ENCODE results near the gene ZNF747.

Gene ZNF747

GRCh38 chr16:30534368-30535105, at the start of gene ZNF747:
TSS of gene ZNF747 (minus strand) at chr16:30534858. CDS start at chr16:30534679, 179 bp downstream.
- peak; percentile 32 for DNase-seq

GRCh38 chr16:30582611-30583340, 48.1 kb upstream of the ZNF747 start:
- DNase-seq = no peak

- DNase-seq = no peak
Observed at GRCh38 chr16:30581457-30581856, 46.8 kb upstream of the ZNF747 start.

DNA sequence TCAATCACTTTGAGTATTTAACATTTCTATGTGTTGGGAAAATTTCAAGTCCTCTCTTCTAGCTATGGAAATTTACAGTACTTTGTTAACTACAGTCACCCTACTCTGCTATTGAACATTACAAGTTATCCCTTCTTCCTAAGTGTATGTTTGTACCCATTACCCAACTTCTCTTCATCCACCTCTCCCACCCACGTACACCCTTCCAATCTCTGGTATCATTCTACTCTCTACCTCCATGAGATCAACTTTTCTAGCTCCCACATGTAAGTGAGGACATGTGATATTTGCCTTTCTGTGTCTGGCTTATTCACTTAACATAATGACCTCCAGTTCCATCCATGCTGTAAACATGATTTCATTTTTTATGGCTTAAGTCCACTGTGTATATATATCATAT, 40.0 kb upstream of the ZNF747 start:
- DNase-seq = no peak

- DNase-seq = peak; percentile 68
Observed at GRCh38 chr16:30571445-30572322, 37.0 kb upstream of the ZNF747 start, which contains the start of gene ZNF688. TSS of gene ZNF688 (minus strand) at chr16:30571714. CDS start at chr16:30571629, 85 bp downstream.

DNA sequence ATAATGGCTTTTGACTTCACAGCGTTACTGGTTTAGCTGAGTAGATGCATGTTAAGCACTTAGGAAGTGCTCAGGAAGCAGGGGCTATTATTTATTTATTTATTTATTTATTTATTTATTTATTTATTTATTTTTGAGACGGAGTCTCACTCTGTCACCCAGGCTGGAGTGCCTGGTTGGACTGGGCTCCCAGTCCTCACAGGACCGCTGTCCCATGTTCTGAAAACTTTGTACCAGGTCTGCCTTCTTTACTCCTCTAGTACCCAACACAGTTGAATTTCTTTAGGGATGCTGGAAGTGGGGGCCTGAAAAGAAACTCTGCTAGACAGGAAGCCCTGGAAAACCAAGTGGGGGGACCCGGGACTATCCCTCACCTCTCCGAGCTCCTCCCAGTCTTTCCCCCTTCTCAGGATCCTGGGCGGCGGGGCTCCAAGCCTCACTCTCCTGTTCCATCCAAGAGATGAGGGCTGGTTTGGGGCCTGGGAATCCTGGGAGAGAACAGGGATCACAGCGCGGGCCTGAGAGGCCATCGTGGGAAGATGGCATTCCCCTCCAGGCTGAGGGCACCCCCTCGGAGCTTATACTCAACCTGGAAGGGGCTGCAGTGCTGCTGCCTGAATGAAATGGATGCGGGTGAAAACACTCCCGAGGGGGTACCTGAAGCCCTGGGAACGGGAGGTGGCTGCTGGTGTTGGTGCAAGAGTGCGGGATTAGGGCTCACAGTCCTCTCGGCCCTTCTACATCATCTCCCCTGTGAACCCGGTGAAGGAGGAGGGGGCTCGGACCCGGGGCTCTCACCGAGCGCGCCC, 36.2 kb upstream of the ZNF747 start:
- no peak for DNase-seq

GRCh38 chr16:30569746-30570635, 35.3 kb upstream of the ZNF747 start:
- DNase-seq = no peak

GRCh38 chr16:30569281-30569680, 34.6 kb upstream of the ZNF747 start:
- no peak for DNase-seq

DNA sequence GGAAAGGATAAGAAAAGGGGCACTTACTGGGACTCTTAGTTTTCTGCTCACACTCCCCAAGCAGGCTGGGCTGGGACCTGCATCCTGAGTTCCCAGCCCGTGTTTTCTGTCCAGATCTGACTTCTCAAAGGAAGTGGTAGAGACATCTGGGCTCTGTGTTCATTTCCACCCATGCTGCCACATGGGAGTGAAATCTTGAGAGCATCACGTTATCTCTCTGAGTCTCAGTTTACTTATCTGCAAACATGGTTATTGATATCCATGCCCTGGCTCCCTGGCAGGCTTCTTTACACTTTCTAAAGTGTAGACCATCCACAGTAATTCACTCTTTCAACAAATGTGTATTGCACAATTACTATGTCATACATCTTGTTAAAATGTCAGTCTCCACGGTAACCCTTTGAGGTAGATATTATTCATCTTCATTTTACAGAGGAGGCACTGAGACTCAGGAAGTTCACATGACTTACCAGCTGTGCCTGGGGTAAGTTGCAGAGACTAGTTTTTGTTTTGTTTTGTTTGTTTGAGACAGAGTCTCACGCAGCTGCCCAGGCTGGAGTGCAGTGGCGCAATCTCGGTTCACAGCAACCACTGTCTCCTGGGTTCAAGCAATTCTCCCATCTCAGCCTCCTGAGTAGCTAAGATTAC, 33.5 kb upstream of the ZNF747 start:
- DNase-seq = no peak

DNA sequence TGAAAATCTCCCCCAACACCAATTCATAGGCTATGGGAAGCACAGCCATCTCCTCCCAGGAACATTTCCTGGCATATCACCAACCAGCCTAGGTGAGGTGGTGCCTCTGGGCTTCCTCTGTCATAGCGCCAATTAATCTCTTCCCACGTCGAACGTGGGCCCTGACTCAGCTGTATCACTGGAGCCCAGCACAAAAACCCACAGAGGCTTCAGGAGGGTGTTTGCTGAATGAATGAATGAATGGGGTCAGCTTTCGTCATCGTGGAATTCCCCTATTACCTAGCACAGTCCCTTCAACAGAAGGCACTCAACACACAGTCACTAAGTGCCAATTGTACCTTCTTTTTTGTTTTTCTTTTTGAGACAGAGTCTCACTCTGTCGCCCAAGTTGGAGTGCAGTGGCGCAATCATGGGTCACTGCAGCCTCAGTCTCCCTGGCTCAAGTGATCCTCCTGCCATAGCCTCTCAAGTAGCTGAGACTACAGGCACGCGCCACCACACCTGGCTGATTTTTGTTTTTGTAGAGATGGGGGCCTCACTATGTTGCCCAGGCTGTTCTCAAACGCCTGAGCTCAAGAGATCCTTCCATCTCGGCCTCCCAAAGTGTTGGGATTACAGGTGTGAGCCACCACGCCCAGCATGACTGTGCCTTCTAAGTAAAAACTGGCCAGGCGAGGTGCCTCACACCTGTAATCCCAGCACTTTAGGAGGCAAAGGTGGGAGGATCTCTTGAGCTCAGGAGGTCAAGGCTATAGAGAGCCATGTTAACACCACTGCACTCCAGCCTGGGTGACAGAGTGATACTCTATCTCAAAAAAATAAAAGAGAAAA, 32.7 kb upstream of the ZNF747 start:
- DNase-seq = no peak

GRCh38 chr16:30566531-30566930, 31.9 kb upstream of the ZNF747 start:
- DNase-seq = no peak

GRCh38 chr16:30565984-30566383, 31.3 kb upstream of the ZNF747 start:
- DNase-seq = no peak

DNA sequence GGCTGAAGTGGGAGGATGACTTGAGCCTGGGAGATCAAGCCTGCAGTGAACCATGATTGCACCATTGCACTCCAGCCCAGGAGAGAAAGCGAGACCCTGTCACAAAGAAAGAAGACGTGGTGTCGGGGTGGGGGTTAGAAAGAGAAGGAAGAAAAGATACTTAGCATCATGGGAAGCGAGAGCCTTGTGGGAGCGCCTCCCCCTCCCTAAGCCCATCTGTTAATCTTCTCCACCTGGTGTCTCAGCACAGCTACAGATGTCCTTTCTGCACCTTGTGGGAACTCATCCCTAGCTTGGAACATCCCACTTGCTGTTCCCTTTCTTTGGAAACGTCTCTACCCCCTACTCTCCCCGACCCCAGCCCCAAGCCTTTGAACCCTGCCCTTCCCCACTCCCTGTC, 30.9 kb upstream of the ZNF747 start:
- no peak for DNase-seq

- no peak for DNase-seq
Observed at GRCh38 chr16:30562021-30562420, 27.4 kb upstream of the ZNF747 start.

DNA sequence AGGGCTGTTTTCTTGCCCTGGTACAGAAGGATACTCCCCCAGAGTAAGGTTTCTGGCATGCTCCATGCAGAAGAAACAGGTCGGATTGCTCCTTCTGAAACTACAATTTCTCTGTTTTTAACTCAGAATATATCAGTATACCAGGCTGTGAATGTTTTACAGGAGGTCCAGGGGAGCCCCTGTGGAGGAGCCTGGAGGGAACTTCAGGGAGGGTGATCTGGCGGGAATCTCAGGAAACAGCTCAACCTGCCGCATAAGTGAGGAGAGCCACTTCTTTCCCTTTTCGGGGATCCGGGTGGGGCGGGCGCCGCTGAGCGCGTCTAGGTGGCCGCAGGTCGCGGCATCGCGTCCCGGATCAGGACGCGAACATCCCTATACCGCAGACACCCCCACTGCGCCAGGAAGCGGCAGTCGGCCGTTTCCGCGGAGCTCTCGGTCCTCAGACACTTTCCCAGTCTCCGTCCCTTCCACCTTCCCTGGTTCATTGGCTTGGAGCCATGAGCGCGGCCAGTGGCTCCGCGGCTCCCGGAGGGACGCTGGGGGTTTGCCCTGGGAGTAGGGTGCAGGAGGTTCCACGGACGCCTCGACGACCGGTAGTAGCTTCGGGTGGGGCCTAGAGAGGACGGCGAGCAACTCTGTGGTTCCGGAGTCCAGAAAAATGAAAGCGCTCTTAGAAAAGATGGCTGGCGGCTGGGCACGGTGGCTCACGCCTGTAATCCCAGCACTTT, 26.6 kb upstream of the ZNF747 start:
- no peak for DNase-seq

GRCh38 chr16:30559690-30560089, 25.0 kb upstream of the ZNF747 start:
- no peak for DNase-seq

DNA sequence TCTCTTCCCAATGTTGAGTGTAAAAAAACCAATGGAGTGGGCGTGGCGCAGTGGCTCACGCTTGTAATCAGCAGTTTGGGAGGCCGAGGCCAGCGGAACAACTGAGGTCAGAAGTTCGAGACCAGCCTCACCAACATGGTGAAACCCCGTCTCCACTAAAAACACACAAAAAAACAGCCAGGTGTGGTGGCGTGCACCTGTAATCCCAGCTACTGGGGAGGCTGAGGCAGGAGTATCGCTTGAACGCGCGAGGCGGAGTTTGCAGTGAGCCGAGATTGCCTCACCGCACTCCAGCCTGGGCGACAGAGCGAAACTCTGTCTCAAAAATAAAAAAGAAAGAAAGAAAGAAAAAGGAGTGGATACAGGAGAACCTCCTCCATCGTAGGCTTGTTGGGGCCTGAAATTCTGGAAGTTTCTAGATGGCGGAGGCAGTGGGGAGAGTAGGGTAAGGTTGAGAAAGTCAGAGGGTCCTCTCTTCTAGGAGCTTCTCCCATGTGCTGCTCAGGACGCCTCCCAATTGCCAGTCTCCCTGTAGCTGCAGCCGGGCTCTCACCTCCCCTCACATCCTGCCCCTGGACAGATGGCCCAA, 24.2 kb upstream of the ZNF747 start:
- DNase-seq = no peak

- peak; percentile 94 for DNase-seq
Observed at GRCh38 chr16:30557957-30558788, 23.5 kb upstream of the ZNF747 start, which contains the start of gene ZNF764. TSS of gene ZNF764 (minus strand) at chr16:30558374. CDS start at chr16:30558182, 192 bp downstream.

All from GOT3 (cell line).